NCI-H2196 (cell line): ENCODE data around the gene RWDD1.

ENCODE experiments used
- DNase-seq: peaks from one replicate; lab custom pipeline; 2025; ENCODE audit not compliant: unreplicated experiment; lab: John Stamatoyannopoulos, UW

Gene RWDD1, protein sequence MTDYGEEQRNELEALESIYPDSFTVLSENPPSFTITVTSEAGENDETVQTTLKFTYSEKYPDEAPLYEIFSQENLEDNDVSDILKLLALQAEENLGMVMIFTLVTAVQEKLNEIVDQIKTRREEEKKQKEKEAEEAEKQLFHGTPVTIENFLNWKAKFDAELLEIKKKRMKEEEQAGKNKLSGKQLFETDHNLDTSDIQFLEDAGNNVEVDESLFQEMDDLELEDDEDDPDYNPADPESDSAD

DNA sequence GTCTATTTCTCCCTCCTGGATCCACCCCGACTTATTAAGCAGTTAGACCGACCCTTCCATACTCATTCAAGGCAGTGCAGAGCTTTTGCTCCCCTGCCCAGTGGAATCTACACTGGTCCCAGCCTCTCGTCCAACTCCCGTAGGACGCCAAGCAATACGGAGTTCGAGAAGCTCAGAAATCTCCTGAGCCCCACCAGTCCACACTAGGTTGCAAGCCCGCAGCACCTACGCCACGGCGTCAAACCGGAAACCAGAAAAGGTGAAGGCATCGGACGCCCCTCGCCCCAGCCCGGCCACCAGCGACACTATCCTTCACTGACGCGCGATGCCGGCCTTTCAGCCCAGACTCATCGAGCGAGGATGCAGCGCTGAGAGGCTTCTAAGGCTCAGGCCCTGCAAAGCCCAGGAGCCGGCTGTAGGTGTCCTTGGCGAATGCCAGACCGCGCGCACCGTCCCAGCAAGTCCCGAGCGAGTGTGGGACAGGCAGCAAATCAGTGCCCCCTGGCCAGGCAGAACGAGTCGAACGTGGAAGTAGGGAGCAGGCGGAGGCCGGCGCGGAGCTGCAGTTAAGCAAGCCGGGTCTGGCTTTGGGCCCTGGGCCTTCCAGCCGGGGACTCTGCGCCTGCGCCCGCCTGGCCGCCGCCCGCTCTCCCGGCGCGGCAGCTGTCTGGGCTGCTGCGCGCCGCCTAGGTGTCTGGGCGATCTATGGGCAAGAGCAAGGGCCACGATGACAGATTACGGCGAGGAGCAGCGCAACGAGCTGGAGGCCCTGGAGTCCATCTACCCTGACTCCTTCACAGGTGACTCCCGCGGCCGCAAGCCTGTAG is at the start of gene RWDD1:
TSS of gene RWDD1 (plus strand) at position 649 of the 827 bp plus-strand sequence. CDS start at position 728, 79 bp downstream.
- DNase-seq: peak; percentile 96

DNA sequence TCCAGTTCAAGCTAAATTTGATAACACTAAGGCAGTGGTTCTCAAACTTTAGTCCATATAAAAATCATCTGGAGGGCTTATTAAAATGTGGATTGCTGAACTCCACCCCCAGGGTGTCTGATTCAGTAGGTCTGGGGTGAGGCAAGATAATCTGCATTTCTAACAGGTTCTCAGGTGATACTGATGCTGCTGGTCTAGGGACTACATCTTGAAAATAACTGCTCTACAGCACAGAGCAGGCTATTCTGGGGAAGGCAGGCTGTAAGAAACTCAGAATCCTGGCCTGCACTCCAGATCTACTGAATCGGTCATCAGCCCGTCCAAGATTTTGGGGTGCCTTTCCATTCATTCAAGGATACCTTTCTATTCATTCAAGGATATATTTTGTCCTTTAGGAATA is 48.4 kb upstream of the RWDD1 start:
- no peak for DNase-seq

DNA sequence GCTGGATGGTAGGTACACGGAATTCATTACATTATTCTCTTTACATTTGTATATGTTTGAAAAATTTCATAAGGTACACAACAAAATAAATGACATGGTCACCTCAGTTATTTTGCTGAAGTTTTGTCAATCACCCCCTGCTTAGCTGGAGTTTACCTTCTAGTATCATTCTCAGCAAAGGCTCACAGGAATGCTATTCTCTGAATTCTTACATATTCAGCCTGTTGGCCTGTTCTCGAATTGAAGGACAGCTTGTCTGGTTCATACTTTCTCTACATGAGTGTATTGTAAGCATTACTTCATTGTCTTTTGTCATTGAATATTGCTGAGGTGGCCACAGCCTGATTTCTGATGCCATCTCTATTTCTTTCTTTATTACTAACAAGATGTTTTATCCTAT is 47.1 kb upstream of the RWDD1 start:
- no peak for DNase-seq

DNA sequence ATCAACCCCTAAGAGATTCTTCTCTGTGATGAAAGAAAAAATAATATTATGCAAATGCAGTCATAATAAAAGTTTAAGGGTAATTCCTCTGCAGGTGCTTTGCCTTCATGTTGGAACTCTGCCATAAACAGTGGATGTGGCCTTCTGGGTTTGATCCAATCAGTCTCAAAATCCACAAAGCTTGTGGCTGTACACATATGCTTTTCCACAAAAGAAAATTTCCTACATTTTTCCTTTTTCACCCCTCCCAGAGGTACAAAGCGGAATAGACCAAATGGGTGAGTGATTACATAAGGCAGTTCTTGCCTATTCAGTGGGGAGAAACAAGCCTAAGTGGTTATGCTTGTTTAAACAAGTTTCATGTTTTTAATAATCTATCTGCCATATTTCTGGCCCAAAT is 43.2 kb upstream of the RWDD1 start:
- DNase-seq: no peak

DNA sequence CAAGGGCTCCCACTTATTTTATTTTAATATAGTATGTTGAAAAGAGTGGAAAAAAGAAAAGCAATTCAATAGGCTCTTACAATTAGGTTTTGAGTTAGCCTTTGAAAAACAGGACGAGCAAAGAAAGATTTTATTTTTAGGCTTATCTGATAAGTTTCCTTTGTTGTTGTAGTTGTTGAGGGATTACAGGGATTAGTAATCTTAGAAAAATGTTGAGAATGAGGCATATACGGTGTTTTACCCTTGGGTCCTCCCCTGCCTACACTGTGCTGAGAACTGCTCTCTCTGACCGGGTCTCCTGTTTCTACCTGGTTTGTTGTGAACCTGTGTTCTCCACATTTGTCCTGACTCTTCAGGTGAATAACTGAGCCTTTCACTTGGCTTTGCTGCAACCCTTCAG is 42.5 kb upstream of the RWDD1 start:
- no peak for DNase-seq

DNA sequence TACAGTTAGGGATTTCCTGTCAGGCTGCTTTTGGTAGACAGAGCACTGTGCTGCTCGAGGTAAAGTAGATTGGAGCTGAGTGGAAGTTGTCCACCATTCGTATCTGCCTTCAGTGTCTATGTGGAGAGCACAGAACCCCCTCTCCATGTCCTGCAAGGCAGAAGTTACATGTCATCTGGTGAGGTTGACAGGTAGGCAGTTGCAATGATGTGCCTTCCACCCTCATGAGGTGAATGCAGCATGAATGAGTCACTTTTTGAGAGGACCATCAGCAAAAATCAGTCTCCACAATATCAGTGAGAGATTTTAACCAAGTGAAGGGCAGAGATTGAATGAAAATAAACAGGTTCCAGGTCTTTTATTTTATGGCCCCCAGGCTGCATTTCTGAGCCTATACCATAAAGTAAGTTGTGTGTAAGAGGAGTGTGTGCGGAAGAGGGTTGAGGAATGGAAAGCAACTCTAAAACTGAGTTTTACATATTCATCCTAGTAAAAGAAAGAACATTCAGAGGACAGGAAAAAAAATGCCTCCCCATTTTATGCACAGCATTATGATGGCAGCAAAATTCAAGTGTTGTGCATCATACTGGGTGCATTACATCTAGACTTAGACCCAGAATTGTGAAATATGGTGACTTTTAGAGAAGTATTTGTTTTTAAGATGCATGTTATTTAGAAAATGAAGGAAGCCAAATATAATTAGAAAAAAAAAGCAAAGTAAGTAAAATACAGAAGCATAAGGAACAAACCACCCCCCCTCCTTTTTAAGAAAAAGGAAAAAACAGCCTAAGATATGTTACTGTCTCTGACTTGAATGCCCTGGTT is 41.6 kb upstream of the RWDD1 start:
- DNase-seq: no peak

DNA sequence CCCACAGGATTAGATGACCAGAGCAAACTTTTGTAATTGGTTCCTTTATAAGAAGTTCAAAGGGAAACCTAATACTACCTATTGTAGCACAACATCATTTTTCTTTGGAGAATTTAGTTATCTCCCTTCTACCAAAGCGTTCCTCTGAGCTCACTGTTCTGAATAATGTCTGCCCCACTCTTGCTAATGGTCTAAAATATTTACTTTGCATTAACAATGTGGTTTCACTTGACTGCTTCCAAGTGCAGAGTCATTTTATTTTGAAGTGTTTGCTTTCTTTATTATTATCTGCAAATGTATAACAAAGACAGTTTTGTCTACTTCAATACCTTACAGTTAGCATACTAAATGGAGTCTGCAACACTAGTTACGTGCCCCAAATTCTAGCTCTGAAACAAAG is 40.9 kb upstream of the RWDD1 start:
- peak; percentile 49 for DNase-seq

DNA sequence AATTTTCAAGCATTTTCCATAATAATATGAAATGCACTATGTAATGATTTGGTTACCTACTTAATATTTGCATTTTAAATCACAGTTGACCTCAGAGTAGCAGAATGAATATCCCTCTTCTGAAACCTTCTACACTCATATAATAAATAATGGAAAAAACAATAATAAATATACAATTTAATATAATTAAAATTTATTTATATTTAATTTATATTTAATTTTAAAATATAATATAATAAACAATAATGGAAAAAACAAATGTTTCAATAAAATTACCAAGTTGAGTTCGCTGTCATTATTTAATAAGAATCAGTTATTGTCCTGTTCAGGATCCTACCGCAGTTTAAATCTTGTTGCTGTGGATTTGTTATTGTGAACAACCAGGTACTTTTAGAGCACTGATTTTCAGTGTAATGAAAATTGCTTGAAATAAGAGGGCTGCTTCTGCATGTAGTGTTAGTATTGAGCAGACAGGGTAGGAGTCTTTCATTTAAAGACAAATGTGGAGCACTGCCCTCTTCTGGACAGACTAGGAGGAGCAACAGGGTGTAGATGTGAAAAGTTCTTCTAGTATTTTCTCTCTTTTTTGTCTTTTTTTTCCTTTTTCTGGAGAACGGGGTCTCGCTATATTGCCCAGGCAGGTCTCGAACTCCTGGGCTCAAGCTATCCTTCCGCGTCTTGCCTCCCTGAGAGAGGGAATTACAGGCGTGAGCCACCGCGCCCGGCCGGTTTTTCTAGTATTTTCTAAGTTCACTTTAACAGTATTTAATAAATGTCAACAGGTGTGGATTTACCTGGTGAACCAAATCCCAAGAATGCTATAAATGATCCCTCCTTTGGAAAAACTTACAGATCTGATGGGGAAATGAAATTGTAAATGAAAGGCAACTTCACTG is 39.4 kb upstream of the RWDD1 start:
- DNase-seq: peak; percentile 57

DNA sequence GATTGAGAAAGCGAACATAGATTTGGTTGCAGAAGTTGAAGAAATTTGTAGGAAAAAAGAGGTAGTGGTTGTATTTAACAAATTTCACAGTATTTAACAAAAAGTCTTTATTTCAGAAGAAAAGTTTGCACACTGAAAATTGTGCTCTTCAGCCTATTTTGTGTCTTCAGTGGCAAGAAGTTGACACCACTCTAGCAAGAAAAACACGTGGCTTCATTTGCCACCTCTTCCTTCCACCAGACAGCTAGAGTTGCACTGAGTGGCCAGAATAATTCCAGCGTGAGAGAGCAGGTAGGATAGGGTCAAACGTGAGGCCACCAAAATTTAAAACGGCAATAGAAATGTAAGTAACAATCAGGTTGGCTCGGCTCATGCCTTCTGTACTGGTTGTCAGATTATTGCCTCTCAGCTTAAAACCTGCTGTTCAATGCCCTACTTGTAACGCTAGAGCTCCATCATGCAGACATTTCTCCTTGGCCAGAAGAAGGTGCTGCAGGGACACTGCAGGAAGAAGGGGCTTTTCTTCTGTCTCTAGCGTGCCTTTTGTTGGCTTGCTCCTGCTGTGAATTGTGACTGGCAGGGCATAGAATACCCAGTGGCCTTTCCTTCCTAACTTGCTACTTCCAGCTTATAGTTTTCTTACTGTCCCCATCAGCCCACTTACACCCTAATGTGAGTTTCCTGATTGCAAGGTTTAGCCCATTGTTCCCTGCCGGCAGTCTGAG is 37.9 kb upstream of the RWDD1 start:
- DNase-seq: no peak

DNA sequence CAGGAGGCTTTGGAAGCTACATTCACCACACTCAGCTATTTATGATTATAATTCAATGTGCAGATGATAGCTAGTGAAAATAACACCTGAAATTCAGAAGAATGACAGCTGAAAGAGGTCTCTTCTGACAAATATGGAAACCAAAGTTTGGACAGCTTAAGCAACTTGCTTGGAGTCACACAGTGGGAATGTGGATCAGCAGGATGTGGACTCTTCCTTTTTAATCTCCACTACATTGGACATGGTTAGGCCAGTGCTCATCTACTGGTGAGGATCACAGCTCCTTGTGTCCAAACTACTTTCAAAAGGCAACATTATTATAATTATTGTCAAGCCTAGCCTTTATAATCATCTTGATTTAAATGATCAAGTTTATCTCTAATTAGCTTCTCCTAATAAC is 36.2 kb upstream of the RWDD1 start:
- DNase-seq: no peak

DNA sequence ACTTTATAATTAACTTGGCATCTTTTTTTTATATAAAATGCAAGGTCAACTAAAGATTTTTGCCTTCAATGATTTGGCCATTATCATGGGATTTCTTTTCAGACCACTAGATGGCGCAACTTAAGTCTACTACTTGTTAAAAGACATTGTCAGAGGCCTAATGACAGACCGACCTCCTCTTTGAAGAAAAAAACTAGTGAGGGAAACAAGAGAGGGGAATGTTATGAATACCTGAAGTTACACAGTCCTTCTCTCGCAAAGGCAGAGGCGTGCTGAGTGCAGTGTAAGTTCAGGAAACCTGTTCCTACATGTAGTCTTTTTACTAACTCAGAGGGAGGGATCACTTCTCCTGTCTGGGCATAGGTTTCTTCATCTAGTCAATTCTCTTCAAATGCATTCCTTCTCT is 35.1 kb upstream of the RWDD1 start:
- DNase-seq: peak; percentile 77

DNA sequence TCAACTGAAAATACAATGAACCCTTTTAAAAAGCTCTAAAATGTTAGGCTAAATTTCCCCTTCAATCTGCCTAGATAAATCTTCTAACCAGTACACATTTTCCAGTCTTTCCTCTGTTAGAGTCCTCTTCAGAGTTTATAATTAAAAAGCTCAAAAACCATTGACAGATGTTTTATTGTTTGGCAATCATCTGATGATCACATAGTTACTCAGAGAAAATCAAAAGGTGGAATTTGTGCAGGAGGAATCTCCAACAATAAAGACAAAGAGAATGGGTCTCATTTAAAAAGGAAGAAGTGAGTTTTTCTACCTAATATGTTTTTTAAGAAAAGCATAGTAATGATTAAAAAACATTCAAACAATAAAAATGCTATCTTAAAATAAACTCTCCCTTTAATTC is 28.9 kb upstream of the RWDD1 start:
- DNase-seq: no peak

DNA sequence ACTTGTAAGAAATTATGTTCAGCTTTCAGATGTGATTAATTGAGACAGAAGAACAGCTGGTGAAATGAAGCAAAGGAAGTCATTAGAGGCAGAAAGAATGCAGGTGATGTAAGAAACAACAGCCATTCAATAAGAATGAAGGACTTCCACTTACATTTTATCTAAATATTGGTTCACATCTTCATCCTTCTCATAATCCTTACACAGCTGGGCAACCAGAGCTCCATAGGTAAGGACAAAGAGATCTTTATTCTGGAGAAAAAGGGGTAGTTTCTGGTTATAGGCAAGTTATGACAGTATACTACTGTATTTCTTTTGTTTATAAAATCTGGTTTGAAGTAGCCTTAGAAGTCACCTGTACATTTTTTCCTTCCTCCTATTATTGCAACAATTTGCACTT is 28.2 kb upstream of the RWDD1 start:
- DNase-seq: no peak

DNA sequence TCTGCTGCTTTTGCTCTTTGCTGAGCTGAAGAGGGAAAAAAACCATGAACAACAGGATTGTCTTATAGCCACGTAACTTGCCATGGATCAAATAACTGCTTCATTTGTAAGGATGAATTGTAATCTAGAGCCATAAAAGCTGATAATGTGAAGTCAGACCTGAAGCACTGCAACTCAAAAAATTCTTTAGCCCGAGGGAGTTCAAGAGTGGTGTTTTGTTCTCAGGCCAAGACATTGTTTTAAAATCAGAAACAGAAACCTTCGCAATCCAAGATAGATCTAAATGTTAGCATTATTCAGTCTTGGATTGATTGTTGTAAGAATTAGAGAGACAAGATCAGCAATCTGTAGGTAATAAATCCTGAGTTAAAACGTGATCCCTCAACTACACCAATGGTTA is 25.7 kb upstream of the RWDD1 start, which contains the start of gene TRAPPC3L:
TSS of gene TRAPPC3L (minus strand) at position 34 of the 400 bp plus-strand sequence. CDS start 170 bp downstream, outside the sequence.
- no peak for DNase-seq

DNA sequence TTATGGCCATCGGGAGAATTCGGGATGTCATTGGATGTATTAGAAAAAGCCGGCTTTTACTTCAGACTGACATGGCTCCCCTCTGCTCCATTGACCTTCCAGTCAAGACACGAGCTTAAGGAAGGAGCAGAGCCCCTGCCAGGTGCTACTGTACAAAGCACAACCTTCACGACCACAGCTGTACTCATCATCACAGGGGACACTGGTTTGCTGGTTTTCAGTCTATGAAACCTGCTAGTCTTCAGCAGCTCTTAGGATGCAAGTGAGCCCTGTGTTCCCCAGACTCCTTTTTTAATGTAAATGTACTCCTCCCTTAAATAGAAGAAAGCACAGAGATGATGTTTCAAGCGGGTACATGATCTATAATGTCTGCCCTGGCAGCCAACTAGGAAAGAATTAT is 23.9 kb upstream of the RWDD1 start:
- no peak for DNase-seq

DNA sequence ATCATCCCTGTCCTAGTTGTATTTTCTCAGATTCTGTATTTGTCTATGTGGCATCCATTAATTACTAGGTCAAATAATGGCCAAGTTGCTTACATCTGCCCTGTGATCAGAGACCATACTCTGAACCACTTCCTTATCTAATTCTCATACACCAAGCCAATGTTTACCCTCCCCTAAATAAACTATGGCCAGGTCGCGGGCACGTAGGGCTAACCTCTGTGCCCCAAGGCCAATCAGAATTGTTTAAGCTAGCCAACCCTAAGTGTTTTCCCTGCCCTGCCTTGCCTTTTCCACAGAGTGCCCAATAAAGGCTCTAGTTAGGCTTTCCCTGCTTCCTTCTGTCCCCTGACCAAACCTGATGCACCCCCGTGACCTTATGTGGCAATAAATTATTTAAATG is 20.5 kb upstream of the RWDD1 start:
- no peak for DNase-seq

DNA sequence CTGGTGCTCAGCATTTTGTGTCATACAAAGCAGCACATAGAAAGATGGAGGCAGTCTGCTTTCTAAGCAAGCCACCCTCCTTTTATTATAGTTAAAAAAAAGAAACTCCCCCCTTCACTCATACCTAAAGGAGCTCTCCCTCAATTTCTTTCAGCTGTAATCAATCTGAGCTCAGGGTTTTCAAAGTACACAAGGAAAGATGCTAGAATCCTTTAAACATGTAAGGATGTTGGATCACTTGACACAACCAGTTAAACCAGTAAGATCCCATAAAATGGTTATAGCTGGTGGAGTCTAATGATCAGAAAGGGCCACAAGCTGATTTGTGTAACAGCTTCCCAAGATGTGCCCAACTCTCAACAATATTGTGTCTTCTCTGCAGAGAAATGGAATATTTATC is 17.9 kb upstream of the RWDD1 start, which contains the start of gene CALHM4:
TSS of gene CALHM4 (plus strand) at position 301 of the 400 bp plus-strand sequence. CDS start at position 344, 43 bp downstream.
- no peak for DNase-seq

DNA sequence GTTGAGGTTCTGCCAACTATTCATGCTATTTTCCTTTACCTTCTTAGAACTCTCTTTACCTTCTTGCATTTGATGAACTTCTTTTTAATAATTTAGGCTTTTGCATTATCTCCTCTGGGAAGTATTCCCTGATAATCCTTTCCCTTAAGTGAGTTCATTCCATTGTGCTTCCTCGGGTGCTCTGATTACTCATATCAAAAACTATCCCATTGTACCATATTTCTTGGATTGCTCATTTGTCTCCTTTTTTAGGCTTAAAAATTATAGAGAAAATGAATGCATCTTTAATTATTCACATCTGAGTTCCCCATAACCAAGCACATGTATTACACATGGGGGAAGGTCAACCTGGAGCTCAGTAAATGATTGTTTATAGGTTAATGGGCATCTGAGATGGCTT is 15.2 kb upstream of the RWDD1 start:
- no peak for DNase-seq

DNA sequence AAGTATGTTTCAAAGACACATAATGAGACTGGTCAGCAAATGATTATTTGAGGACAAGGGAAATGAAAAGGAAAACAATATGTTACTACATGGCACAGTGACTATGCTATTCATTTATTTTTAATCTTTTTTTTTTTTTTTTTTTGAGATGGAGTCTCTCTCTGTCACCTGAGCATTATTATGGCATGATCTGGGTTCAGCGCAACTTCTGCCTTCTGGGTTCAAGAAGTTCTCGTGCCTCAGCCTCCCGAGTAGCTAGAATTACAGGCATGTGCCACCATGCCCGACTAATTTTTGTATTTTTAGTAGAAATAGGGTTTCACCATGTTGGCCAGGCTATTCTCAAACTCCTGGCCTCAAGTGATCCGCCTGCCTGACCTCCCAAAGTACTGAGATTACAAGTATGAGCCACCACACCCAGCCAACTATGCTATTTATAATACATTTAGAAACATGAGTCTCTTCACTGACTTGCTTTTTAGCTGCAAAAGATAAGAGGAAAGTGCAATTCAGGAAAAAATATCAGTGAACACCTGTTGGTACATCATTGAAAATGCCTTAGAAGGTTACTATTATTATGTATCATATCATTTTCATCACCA is 14.4 kb upstream of the RWDD1 start:
- no peak for DNase-seq
